ENCODE data around the gene KCNK16.

The KCNK16 gene

DNA sequence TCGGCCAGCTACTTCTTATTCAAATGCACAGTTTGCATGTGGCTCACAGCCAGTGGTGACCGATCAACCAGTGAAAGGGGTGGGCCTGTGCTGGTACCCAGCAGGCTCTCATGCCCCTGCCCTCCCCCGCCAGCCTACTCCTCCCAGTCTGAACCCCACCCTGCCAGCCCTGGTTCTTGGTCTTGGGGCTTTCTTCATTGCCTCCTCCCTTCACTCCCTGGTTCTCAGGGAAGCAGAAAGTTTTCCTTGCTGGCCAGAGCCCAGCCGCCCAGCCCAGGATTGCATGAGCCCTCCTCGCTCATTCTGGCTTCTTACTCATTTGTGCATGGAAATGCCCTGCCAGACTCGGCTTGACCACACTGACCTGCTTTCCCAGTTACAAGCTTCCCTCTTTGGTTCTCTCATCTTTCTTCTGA lies 49.1 kb downstream of the KCNK16 start:
- no peak for DNase-seq

DNA sequence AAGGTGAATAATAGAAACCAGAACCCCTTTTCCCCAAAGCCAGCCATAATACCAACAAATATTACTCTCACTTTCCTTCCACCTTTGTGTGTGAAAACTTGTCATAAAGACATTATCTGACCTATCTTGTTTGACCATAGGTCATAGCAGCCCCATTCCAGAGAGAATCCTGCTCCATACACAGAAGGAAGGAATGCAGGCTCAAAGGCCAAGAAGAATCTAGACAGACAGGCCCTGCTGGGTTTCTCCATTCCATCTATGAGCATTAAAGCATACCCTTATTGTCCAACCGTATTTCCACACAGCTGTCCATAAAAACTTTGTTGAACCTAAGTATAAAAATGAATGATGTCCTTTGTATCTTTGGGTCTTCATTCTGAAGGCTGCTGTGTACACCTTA lies 52.5 kb downstream of the KCNK16 start:
- no peak for DNase-seq

DNA sequence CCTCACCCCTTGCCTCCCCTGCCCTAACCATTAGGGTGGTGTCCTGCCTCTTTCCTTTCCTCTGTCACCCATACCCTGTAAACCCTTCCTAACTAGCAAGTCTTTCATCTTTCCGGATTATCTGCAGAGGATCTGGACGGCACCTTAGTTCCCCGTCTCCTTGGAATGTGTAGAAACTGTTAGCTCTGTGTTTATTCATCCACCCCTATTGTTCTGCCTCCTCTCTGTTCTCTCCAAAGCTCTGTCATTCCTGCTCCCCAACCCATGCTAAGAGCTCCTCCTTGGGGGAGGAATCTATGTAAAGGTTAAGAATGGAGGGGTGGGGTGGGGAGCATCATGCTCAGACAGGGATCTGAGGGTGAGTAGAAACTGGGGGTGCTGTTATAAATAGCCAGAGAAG lies 53.8 kb downstream of the KCNK16 start:
- no peak for DNase-seq

DNA sequence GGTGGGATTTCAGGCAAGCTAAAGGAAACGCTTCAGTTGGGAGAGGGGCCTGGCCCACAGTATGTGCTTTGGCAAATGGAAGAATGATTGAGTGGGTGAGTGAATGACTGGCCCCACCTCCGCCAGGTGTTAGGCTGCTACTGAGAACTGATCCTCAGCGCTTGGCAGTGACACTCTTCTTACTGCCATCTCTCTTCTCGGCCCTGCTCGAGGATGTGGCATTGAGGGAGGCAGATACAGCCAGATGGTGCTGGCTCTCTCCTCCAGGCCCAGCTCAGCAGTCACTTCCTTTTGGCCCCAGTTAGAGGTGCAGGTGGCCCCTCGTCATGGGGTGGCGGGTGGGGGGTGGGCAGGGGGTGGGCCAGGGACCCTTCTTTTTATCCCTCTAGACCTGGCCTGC lies 54.3 kb downstream of the KCNK16 start:
- DNase-seq: no peak

DNA sequence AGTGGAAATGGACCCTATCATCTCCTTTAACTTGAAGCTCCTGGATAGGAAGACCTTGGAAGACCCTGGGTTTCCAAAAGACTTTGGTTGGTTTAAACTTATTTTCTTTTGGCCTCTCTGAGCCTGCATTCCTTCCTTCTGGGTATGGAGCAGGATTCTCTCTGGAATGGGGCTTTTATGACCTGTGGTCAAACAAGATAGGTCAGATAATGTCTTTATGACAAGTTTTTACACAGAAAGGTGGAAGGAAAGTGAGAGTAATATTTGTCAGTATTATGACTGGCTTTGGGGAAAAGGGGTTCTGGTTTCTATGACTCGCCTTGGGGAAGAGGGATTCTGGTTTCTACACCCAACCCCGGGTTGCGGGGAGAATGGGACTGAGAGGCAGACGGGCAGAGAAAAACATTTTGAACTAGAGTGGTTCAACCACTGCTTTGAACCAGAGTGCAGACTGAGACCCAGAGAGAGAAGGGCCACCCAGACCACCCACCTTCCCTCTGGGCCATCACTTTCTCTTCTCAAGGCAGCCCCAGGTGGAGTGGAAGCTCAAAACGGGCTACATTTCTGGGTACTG lies 55.6 kb downstream of the KCNK16 start:
- no peak for DNase-seq

DNA sequence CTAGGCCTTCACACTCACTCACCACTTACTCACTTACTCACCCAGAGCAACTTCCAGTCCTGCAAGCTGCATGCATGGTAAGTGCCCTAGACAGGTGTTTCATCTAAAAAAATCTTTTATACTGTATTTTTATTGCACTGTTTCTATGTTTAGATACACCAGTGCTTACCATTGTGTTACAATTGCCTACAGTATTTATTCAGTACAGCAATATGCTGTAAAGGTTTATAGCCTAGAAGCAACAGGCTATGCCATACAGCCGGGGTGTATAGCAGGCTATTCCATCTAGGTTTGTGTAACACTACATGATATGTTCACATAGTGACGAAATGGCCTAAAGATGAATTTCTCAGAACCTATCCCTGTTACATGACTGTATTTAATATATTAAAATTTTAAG lies 56.1 kb downstream of the KCNK16 start:
- DNase-seq: no peak
